HG03520 (cell line): ENCODE measurements around the gene COL13A1.

ENCODE experiments used
- ATAC-seq: cut with Tn5 transposase; IDR thresholded peaks from one replicate; pipeline ENCODE4 v1.9.1; 2021; ENCODE audit warnings: mild to moderate bottlenecking, moderate library complexity; ENCODE audit not compliant: unreplicated experiment

The COL13A1 gene

DNA sequence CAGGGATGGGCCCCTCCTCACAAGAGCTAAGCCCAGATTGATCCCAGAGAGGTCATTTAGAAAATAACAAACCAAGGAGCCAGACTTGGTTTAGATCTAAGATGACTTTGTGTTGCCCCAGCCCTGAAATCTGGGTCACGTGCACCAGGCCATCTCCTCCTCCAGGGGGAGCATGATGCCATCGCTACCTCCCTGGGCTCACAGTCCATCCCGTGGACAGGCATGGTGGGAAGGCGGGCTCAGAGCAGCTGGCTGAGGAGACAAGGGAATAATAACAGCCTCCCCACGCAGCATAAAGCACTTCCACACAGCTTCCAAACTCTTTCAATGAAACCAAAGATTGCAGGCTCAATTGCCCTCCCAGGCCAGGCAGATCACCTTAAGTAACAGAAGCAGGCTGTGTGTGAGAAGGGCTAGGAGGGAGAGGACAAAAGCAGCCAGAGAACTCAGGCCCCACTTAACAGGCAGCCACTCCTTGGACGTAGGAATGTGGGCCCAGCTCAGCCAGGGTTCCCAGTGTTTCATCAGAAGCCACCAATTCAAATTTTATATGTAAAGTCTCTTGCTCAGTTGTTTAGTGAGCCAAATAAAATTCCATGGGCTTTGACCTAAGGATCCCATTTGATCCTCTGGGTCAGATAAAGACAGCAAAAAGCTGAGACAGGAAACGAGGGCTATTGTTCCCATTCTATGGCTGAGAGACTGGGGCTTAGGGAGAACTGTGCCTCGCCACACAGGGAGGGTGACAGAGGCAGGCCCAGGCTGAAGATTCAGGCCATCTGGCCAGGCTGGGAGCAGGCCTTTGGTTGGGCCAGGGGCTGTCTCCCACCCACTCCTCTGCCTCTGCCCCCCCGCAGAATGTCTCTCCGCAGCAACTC lies 100.2 kb downstream of the COL13A1 start:
- ATAC-seq: no peak

DNA sequence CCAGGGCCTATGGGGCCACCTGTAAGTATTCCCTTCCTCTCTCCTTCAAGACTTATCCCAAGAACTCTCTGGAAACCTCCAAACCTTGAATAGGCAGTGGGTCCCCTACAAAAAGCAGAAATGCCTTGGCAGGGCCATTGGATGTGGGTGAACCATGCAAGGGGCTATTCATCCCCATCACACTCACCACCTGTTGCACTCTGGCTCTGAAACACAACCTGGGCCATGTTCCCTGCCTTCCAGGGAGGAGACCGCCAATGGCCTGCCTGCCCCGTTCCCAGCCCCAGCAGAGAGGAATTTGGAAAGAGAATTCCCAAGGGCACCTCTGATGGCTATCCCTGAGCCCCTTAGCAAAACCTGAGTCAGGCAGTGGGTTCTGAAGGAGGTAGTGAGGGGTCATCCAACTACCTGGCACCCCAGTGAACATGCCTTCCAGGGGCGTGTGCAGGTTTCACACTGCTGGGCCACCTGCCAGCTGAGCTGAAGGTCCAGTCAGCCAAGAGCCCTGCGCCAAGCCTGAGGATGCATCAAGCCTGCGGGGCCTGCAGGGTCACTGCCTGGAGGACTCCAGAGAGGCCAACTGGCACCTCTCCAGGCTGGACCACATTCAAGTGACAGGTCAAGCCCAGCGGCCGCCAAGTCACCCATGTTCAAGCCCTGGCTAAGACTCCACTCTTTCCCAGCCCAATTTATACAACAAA lies 101.3 kb downstream of the COL13A1 start:
- ATAC-seq: no peak

DNA sequence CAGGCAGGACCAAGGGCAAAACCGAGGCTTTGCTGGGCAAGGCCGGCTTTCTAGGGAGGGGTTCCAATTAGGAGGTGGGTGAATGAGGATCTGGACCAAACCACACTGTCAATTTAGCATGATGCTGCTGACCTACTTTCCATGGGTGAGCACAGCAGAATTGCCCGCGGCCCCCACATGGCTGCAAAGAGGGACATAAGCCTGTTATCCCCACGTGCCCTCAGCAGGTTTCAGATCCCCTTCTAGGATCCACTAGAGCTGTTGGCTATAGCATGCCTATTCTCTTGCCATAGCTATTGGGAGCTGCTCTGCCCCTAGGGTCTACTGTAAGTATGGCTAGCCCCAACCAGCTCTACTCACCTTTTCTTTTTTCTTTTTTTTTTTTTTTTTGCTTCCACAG lies 102.8 kb downstream of the COL13A1 start:
- ATAC-seq: no peak

DNA sequence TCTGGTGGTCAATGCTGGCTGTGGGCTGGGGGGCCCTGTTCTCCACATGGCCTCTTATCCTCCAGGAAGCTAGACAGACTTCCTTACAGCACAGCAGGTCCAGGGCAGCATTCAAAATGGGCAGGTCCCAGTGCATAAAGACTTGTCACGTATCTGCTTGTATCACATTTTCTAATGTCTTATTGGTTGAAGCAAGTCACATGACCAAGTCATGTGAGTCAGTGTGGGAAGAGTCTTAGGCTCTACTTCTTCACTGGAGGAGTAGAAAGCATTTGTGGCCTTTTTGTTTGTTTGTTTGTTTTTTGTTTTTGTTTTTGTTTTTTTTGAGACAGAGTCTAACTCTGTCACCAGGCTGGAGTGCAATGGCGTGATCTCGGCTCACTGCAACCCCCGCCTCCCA lies 104.7 kb downstream of the COL13A1 start:
- ATAC-seq: no peak

DNA sequence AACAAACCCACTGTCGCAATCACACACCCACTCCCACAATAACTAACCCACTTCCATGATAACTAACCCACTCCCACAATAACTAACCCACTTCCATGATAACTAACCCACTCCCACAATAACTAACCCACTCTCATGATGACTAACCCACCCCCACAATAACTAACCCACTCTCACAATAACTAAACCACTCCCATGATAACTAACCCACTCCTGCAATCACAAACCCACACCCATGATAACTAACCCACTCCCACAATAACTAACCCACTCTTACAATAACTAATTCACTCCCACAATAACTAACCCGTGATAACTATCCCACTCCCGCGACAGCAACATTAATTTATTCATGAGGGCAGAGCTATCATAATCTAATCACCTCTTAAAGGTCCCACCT lies 105.8 kb downstream of the COL13A1 start:
- ATAC-seq: no peak

DNA sequence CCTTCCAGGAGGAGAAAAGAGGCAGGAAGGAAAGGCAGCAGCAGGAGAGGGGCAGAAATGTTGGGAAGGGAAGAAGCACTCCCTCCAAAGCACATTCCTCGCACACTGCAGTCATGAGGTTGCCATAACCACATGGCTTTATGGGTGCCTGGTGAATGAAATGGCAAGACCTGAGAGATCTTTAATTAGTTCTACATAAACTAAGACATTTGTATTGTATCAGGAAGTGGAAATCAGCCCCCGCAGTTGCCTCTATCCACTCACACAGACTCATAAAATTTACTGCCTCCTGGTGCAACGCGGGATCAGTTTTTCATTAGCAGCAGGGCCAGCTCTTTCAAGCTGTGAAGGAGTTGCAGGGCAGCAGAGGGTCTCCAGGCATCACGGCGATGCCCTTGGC lies 106.4 kb downstream of the COL13A1 start:
- no peak for ATAC-seq

DNA sequence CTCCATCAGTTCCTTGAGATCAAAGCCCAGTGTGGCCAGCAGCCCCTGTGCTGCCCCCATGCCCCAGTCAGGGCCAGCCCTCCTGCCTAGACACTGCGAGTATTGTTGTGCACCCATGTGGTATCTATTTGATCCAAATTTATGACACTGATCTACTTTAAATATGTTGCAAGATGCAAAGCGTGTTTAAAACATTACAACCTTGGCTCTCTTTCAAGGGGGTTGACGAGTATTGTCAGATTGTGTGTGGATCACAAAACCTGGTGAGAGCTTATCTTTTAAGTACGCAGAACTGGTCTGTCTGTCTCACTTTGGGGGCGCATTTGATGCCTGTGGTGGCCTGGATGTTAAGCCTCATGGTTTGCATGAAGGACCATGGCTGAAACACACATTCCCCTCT lies 108.9 kb downstream of the COL13A1 start:
- no peak for ATAC-seq

DNA sequence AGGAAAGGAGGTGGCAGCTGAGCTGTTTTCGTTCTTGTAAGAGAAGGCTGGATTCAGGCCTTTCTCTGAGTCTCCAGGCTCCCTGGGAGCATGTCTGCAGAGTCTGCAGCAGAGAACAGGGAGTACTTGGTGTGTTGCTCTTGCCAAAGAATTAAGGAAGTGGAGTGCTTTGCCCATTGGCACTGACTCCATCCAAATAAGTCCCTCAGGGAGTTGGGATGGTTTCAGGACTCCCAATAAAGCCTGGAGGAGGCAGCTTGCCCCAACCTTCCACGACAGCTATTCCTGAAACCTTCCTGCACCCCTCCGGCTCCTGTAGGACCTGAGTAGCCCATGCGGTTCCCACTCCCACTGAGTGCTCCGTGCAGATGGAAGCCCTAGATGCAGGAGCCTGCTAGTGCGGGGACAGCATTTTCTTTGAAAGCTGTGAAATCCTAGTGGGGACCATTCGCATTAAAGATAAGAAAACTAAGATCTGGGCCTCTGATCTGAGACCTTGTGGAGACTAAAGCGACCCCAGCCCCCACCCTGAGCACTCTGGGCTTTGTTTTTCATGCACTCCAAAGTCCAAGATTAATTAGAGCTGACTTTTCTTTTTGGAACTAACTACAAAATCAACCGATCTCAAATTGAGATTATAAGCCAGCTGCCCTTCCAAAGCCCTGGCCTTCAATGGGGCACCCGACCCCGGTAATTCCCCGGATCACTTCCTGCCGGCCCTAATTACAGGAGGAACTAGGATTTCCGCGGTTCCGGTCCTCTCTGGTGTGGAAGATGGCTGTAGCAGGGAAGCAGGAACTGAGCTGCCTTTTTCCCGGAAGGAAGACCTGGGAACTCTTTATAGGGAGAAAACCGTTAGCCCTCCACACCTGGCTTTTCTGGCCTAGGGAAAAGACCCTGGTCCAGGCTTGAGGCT lies 110.2 kb downstream of the COL13A1 start:
- ATAC-seq: no peak

DNA sequence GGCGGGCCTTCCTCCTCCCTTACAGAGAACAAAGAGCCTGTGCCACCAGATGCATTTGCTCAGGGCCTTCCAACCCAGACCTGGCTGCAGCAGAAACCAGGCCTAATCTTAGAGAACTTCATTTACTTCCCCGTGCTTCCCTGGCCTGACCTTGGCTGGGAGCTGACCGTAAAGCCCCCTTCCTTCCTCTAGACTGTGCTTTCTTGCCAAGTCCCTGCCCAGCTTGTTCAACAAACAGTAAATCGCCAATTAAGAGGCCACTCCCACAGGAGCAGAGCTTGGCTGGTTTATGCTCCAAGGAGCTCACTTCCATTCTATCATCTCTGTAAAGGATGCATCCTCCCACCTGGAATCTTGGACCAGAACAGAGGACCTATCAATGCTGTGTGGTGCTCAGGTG lies 110.9 kb downstream of the COL13A1 start:
- no peak for ATAC-seq

DNA sequence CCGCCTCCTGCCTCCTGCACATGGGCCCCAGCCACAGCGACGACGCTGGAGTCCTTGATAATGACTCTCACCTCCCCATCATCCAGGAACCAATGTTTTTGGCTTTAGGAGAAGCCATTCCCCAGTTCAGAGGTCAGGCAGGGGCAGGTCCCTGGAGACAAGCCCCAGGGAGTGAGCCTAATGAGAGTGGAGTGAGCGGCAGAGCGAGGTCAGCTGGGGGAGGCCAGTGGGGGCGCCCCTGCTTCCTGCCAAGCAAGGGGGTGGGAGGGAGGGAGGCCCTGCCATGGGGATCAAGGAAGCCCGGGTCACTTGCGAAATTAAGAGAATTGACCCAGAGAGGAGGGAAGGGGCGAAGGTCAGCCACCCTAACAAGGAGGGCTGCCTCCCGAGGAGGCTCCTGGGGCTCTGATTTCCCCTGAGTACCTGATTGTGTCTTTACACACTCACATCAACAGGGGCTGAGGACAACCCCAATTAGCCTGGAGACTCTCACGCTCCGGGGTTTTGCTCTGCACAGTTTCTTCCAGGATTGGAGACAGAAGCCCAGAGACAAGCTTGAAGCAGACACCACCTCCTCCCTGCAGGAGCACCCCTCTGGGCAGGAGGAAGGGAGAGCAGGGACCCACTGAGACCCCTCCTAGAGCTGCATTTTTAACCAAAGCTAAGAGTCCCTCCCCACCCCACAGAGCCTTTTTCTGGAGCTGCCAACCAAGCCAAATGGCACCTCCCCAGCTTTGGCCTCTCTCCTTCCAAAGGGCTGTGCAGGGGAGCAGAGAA lies 112.1 kb downstream of the COL13A1 start:
- no peak for ATAC-seq

DNA sequence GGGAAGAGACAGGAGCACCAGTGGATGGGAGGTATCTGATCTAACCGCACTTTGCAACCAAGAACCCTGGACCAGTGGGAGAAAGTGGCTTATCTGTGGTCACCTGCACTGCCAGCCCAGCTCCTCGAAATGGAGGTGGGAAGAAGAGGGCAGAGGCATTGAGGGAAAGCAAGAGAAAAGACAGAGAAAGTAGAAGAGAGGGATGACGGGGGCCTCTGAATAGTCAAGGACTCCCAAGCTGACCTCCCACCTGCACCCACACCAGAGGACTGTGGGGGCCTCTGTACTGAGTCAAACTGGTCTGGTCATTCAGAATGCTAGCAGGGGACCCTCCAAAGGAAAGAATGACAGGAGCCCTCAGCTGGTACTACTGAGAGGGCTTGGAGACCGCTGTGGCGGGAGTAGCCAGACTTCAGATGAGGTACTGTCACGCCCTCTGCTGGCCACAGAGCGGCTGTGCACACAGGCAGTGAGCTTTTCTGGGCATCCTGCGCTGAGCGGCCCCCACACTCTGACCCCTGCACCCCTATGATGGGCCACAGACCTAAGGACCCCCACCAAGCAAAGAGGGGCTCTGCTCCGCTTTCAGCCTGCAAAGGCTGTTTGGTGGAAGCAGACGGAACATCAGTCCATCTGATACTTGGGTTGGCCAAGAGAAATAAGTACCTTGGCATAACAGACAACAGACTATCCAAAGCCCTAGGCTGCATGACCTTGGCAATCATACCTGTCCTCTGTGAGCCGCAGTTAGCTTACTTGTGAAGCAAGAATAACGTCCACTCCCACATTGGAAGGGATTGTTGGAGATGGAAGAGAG lies 112.9 kb downstream of the COL13A1 start:
- ATAC-seq: no peak

DNA sequence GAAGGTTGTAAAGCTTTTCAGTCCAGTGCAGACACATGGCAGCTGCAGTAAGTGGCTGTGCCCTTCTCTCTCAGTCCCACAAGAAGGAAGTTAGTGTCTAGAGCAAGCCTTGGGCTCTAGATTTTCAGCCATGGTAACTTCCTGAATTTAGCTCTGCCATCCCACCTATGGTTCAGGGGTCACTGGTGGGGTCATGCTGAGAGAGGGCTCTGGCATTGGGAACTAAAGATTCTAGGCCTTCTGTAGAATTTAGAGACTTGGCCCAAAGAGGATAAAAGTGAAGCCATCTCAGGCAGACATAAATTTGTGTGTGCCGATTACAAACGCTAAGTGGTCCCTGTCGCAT lies 113.5 kb downstream of the COL13A1 start:
- no peak for ATAC-seq

DNA sequence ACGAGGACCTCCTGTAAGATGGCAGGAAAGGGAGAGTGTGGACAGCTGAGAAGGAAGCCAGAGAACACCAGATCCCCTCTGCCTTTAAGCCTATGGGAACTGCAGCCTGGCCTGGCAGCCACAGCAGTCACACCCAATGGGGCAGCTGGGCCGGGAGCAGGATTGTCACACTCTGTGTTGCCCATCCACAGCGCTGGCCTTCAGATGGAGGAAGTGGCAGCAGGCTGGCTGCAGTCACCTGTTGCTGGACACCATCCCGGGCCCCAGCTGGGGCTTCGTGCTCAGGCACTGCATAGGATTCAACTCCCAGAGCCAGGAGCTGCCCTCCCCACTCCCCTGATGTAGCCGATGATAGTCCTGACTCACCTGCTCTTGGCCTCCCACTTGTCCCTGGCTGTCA lies 114.4 kb downstream of the COL13A1 start:
- no peak for ATAC-seq

DNA sequence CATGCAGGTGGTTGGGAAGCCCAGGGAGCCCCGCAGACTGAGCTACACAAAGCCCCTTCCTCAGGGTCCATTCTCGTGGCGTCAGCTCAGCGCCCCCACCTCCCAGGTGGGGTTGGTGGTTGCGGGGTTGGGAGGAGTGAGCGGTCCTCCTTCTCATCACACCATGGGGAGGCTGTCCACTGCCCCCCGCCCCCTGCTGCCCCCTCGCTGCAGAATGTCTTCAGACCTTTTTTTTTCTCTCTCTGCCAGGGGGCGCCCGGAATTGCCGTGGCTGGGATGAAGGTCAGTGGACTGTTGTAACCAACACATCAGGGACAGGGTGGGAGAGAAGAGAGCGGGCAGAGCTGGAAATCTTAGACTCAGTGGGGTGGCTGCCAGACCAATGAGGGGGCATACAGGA lies 116.3 kb downstream of the COL13A1 start:
- no peak for ATAC-seq

DNA sequence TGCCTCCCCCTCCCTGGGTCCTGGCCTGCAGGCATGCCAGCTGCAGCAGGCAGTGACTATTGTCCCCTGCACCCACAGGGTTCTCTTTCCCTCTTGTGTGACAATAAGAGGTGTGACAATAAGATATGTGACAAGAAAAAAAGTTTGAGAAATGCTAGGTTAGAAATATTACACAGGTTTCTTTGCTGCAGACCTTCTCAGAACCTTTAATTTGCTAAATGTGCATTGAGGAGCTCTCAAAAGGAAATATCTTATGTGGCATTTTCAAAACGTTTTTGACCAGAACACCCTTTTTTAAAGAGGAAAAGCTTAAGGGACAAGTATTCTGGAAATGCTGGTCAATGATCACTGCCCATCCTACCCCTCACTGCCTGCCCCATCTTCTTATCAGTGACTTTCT lies 117.5 kb downstream of the COL13A1 start:
- no peak for ATAC-seq

DNA sequence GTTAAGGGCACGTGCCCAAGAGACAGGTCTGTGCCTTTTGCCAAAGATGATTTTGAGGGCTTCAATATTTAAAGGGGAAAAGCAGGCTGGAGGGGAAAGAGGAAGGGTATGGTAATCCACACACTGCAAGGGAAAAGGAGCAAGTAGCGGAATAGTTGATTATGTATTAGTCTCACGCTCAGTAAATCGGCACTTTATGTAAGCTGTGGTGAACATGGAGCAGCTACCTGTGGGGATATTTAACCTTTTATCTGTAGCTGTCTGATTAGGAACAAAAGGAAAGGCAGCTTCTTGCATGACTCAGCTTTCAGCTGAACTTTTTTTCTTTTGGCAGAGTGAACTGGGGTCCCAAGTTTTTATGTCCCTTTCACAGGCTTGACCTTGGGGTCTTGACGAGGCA lies 123.4 kb downstream of the COL13A1 start:
- ATAC-seq: no peak

DNA sequence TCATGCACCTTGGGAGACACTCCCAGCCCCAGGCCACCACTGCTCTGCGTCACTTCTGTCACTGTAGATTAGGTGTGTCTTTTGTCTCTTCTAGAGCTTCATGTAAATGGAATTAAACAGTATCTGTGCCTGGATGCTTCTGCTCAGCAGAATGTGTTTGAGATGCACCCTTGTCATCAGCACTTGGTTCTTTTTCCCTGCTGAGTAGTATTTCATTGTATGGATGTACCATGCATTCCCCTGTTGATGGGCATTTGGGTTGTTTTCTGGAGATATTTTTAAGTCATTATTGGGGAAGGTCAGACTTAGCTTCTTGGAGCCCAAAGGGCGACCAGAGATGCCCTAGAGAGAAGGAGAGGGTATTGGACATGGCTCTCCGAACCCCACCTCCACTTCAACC lies 126.6 kb downstream of the COL13A1 start:
- ATAC-seq: no peak

DNA sequence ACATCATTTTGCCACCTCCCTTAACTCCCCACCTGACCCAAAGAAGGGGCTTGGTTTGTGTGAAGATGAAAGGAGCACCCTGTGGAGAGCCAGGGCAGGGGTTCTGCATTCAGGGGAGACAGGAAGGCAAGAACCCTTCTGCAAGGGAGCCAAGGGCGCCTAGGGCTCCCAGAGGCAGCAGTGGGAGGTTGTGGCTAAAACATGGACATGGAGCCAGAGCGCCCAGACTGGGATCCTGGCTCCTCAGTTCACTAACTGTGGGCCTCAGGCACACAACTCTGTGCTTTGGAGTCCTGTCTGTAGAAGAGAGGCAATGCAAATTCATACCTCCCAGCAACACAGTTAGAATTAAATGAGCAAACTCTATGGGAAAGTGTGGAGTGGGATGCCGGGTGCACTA lies 127.9 kb downstream of the COL13A1 start:
- ATAC-seq: no peak

DNA sequence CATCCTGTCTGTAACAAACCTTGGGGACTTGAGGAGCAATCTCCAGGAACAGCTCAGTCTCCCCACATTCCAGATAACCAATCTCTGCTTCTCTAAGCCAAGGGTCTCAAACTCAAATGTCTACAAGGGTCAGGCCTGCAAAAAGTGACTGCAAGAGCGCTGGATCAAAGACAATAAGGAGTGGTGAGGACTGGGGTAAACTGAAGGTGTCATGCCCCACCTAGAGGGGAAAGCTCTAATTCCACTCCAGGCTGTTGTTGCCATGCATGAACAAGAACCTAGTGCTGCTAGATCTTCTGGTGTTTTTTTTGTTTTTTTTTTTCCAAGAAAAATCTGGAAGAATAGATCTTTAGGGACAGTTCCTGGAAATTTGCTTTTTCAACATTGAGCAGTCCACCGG lies 133.1 kb downstream of the COL13A1 start:
- no peak for ATAC-seq

DNA sequence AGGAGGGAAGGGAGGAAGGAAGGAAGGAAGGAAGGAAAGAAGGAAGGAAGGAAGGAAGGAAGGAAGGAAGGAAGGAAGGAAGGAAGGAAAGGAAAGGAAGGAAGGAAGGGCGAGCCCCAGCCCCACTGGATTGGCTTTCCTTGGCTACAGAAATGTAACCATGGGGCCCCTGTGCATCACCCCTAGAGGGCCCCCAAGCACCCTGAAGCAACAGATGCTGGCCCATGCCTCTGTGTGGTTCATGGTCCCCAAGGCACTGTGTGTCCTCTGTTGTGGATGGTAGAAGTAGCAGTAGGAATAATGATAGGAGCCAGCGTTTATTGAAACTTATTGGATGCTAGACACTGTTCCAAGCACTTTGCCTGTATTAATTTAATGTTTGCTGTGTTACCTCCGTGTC lies 134.4 kb downstream of the COL13A1 start:
- no peak for ATAC-seq
